COLO668 (cell line): Measurements from ENCODE around the gene NEU4.
"Not testable (repeated sequence)": the region's sequence is repeated elsewhere in the genome, so short reads cannot be mapped to it uniquely, and the experiment has no call there.

Experiments
- DNase-seq: peaks from one replicate; lab custom pipeline; 2025; ENCODE audit not compliant: unreplicated experiment; lab: John Stamatoyannopoulos, UW

The NEU4 gene

GRCh38 chr2:241799522-241800197 is 9.3 kb upstream of the NEU4 start:
- DNase-seq = no peak

GRCh38 chr2:241800198-241800903 is 8.6 kb upstream of the NEU4 start:
- DNase-seq = not testable (repeated sequence)

GRCh38 chr2:241801611-241802420 is 7.2 kb upstream of the NEU4 start:
- no peak for DNase-seq

- DNase-seq = no peak
These were observed 6.3 kb upstream of the NEU4 start for GRCh38 chr2:241802421-241803318.

- peak; percentile 72 for DNase-seq
These were observed 5.3 kb upstream of the NEU4 start for GRCh38 chr2:241803387-241804325.

GRCh38 chr2:241804326-241805229 is 4.4 kb upstream of the NEU4 start:
- no peak for DNase-seq

- DNase-seq = not testable (repeated sequence)
These were observed 2.8 kb upstream of the NEU4 start for GRCh38 chr2:241806217-241806616.

GRCh38 chr2:241808051-241808720 is 807 bp upstream of the NEU4 start:
- DNase-seq = no peak

GRCh38 chr2:241809383-241810306 is 652 bp downstream of the NEU4 start:
- DNase-seq = no peak

- no peak for DNase-seq
These were observed 1.6 kb downstream of the NEU4 start for GRCh38 chr2:241810307-241811200.

GRCh38 chr2:241811201-241811951 is 2.4 kb downstream of the NEU4 start:
- no peak for DNase-seq

GRCh38 chr2:241811952-241812729 is 3.1 kb downstream of the NEU4 start:
- DNase-seq = no peak

GRCh38 chr2:241812730-241813643 is 4.0 kb downstream of the NEU4 start:
- DNase-seq = peak; percentile 21
